ENCODE data around the gene ZNF324.
"Not testable (repeated sequence)": the region's sequence is repeated elsewhere in the genome, so short reads cannot be mapped to it uniquely, and the experiment has no call there.

Gene ZNF324

GRCh38 chr19:58466760-58467589 lies at the start of gene ZNF324:
Gene ZNF324 (plus strand): TSS chr19:58467080. CDS start chr19:58469186, 2,106 bp downstream.
- DNase-seq (ENCODE audit: low spot score): peak; percentile 96

GRCh38 chr19:58428617-58429016 lies 38.3 kb upstream of the ZNF324 start:
- DNase-seq (ENCODE audit: low spot score): no peak

GRCh38 chr19:58429745-58430144 lies 37.1 kb upstream of the ZNF324 start:
- DNase-seq (ENCODE audit: low spot score): no peak

GRCh38 chr19:58434217-58434616 lies 32.7 kb upstream of the ZNF324 start:
- no peak for DNase-seq (ENCODE audit: low spot score)

- DNase-seq (ENCODE audit: low spot score): no peak
These were observed 27.0 kb upstream of the ZNF324 start, which contains the start of gene ZNF132 for GRCh38 chr19:58439576-58440554. Gene ZNF132 (minus strand): TSS chr19:58440153. CDS start chr19:58439821, 332 bp downstream.

GRCh38 chr19:58440556-58440955 lies 26.3 kb upstream of the ZNF324 start:
- DNase-seq (ENCODE audit: low spot score): no peak

- DNase-seq (ENCODE audit: low spot score): not testable (repeated sequence)
These were observed 23.9 kb upstream of the ZNF324 start for GRCh38 chr19:58442986-58443385.

- not testable (repeated sequence) for DNase-seq (ENCODE audit: low spot score)
These were observed 18.0 kb upstream of the ZNF324 start for GRCh38 chr19:58448860-58449259.

- DNase-seq (ENCODE audit: low spot score): not testable (repeated sequence)
These were observed 16.9 kb upstream of the ZNF324 start for GRCh38 chr19:58449980-58450379.

- no peak for DNase-seq (ENCODE audit: low spot score)
These were observed 16.0 kb upstream of the ZNF324 start for GRCh38 chr19:58450856-58451357.

GRCh38 chr19:58451358-58452101 lies 15.3 kb upstream of the ZNF324 start, which contains the start of gene ZNF324B:
Gene ZNF324B (plus strand): TSS chr19:58451622. CDS start chr19:58453702, 2,080 bp downstream.
- DNase-seq (ENCODE audit: low spot score): peak; percentile 95

GRCh38 chr19:58453743-58454142 lies 13.1 kb upstream of the ZNF324 start:
- DNase-seq (ENCODE audit: low spot score): no peak

- no peak for DNase-seq (ENCODE audit: low spot score)
These were observed 11.6 kb upstream of the ZNF324 start for GRCh38 chr19:58455306-58455705.

GRCh38 chr19:58456111-58456510 lies 10.8 kb upstream of the ZNF324 start:
- DNase-seq (ENCODE audit: low spot score): no peak

- DNase-seq (ENCODE audit: low spot score): no peak
These were observed 6.8 kb upstream of the ZNF324 start for GRCh38 chr19:58460039-58460438.

GRCh38 chr19:58466089-58466759 lies 656 bp upstream of the ZNF324 start:
- no peak for DNase-seq (ENCODE audit: low spot score)

- DNase-seq (ENCODE audit: low spot score): peak; percentile 30
These were observed 1.4 kb downstream of the ZNF324 start for GRCh38 chr19:58468216-58468839.

GRCh38 chr19:58469241-58470013 lies 2.5 kb downstream of the ZNF324 start:
- no peak for DNase-seq (ENCODE audit: low spot score)

GRCh38 chr19:58470837-58471543 lies 4.1 kb downstream of the ZNF324 start:
- not testable (repeated sequence) for DNase-seq (ENCODE audit: low spot score)

Data from RKO (cell line).